Activated CD8-positive, alpha-beta T cell treated with anti-CD3 and anti-CD28 coated beads, Interleukin-2, amount 10 ng/mL, durations not matched to agents 7 days and 5 days (primary cell): Measurements from ENCODE around the gene GRM1. TPM values are rescaled to one million over a fixed set of nuclear protein-coding genes. Genes with fewer than 3 reads are reported as not detected.

Experiments used
- ATAC-seq: fragments of 150-1000 bp; cut with Tn5 transposase; one replicate; pipeline ENCODE4 v1.10.0; 2021; ENCODE audit warnings: moderate library complexity
- CTCF ChIA-PET: fragments of 350-600 bp; sonication (Branson Sonifier 250); formaldehyde crosslinking; loops from one replicate; lab custom pipeline; 2021; ENCODE audit warnings: antibody characterized with exemption; lab: Charles Lee
- POLR2A ChIA-PET: fragments of 350-600 bp; sonication (Branson Sonifier 250); formaldehyde crosslinking; loops from one replicate; lab custom pipeline; 2021; ENCODE audit warnings: antibody characterized with exemption; lab: Charles Lee
- DNase-seq: peaks from one replicate; pipeline ENCODE4 v3.0.0-alpha.2; 2020
- H3K27ac Mint-ChIP-seq: one replicate; pipeline ENCODE4 v1.8.0; 2021; ENCODE audit warnings: mild to moderate bottlenecking, mixed read lengths
- H3K27me3 Mint-ChIP-seq: one replicate; pipeline ENCODE4 v1.8.0; 2021; ENCODE audit warnings: low read depth, mixed read lengths
- H3K36me3 Mint-ChIP-seq: one replicate; pipeline ENCODE4 v1.8.0; 2021; ENCODE audit warnings: low read depth, mixed read lengths
- H3K4me1 Mint-ChIP-seq: one replicate; pipeline ENCODE4 v1.8.0; 2021; ENCODE audit warnings: low read depth, mixed read lengths
- H3K4me3 Mint-ChIP-seq: one replicate; pipeline ENCODE4 v1.8.0; 2021; ENCODE audit warnings: mild to moderate bottlenecking, mixed read lengths
- H3K9me3 Mint-ChIP-seq: one replicate; pipeline ENCODE4 v1.8.0; 2022; ENCODE audit warnings: mixed read lengths; ENCODE audit not compliant: insufficient read depth
- total RNA-seq, 2 experiments: library from RNA; stranded (reverse); gene quantifications; one replicate each; pipeline ENCODE4 v1.2.3, GENCODE V29; 2021

GRM1 gene
- total RNA-seq, 2 experiments from 2014 or later: not detected

- H3K9me3 Mint-ChIP-seq: no peaks in the 10 kb centered on the region
- H3K36me3 Mint-ChIP-seq: no peaks in the 10 kb centered on the region
- ChIA-PET POLR2A (no interaction called here), CTCF (interaction anchor here (1.0 kb wide), 1 partner anchor 12 kb away, joined by 3 read pairs; no protein-coding TSS in a partner anchor)
- ATAC-seq (no peak), DNase-seq (no peak)
- H3K4me1 Mint-ChIP-seq: no peaks in the 10 kb centered on the region
- H3K27ac Mint-ChIP-seq: no peak overlapping the region
- H3K27me3 Mint-ChIP-seq: no peaks in the 10 kb centered on the region
- no peak overlapping the region for H3K4me3 Mint-ChIP-seq
Observed at GRCh38 chr6:146310628-146311027, 281.8 kb downstream of the GRM1 start.

- Mint-ChIP-seq H3K9me3 (no peaks in the 10 kb centered on the region), H3K27ac (no peak overlapping the region), H3K4me3 (no peak overlapping the region), H3K36me3 (no peaks in the 10 kb centered on the region), H3K4me1 (no peaks in the 10 kb centered on the region), H3K27me3 (no peaks in the 10 kb centered on the region)
- ATAC-seq (no peak), DNase-seq (no peak)
- ChIA-PET POLR2A (no interaction called here), CTCF (interaction anchor here (1.0 kb wide), 1 partner anchor 12 kb away, joined by 3 read pairs; no protein-coding TSS in a partner anchor)
Observed at GRCh38 chr6:146311079-146311478, 282.2 kb downstream of the GRM1 start.

- DNase-seq: no peak
- ATAC-seq: no peak
- no peaks in the 10 kb centered on the region for H3K36me3 Mint-ChIP-seq
- ChIA-PET POLR2A (no interaction called here), CTCF (no interaction called here)
- no peaks in the 10 kb centered on the region for H3K9me3 Mint-ChIP-seq
- H3K27me3 Mint-ChIP-seq: no peaks in the 10 kb centered on the region
- no peak overlapping the region for H3K27ac Mint-ChIP-seq
- H3K4me1 Mint-ChIP-seq: no peaks in the 10 kb centered on the region
- H3K4me3 Mint-ChIP-seq: no peak overlapping the region
Observed at GRCh38 chr6:146312608-146313007, 283.7 kb downstream of the GRM1 start.

- H3K9me3 Mint-ChIP-seq: no peaks in the 10 kb centered on the region
- POLR2A ChIA-PET: interaction anchor here (0.6 kb wide), 1 partner anchor 1274 kb away, joined by 3 read pairs; no protein-coding TSS in a partner anchor
- no peaks in the 10 kb centered on the region for H3K36me3 Mint-ChIP-seq
- CTCF ChIA-PET: no interaction called here
- no peaks in the 10 kb centered on the region for H3K27me3 Mint-ChIP-seq
- ATAC-seq (no peak), DNase-seq (no peak)
- no peaks in the 10 kb centered on the region for H3K4me1 Mint-ChIP-seq
- H3K27ac Mint-ChIP-seq: no peak overlapping the region
- H3K4me3 Mint-ChIP-seq: no peak overlapping the region
Observed at GRCh38 chr6:146315381-146316174, 286.7 kb downstream of the GRM1 start.

- H3K4me1 Mint-ChIP-seq: no peaks in the 10 kb centered on the region
- no peak for DNase-seq
- CTCF ChIA-PET: no interaction called here
- H3K4me3 Mint-ChIP-seq: no peak overlapping the region
- H3K27ac Mint-ChIP-seq: no peak overlapping the region
- no peaks in the 10 kb centered on the region for H3K27me3 Mint-ChIP-seq
- POLR2A ChIA-PET: no interaction called here
- no peak for ATAC-seq
- H3K9me3 Mint-ChIP-seq: no peaks in the 10 kb centered on the region
- no peaks in the 10 kb centered on the region for H3K36me3 Mint-ChIP-seq
Observed at GRCh38 chr6:146316175-146316495, 287.3 kb downstream of the GRM1 start.

- POLR2A ChIA-PET: no interaction called here
- no peaks in the 10 kb centered on the region for H3K9me3 Mint-ChIP-seq
- CTCF ChIA-PET: no interaction called here
- H3K4me3 Mint-ChIP-seq: no peak overlapping the region
- H3K27me3 Mint-ChIP-seq: no peaks in the 10 kb centered on the region
- H3K36me3 Mint-ChIP-seq: no peaks in the 10 kb centered on the region
- H3K27ac Mint-ChIP-seq: no peak overlapping the region
- no peaks in the 10 kb centered on the region for H3K4me1 Mint-ChIP-seq
- ATAC-seq (no peak), DNase-seq (no peak)
Observed at GRCh38 chr6:146331013-146331412, 302.2 kb downstream of the GRM1 start.

GRCh38 chr6:146335336-146335735, 306.5 kb downstream of the GRM1 start:
- no peak overlapping the region for H3K27ac Mint-ChIP-seq

GRCh38 chr6:146336191-146336590, 307.3 kb downstream of the GRM1 start:
- CTCF ChIA-PET: no interaction called here
- Mint-ChIP-seq H3K9me3 (no peaks in the 10 kb centered on the region), H3K4me1 (no peaks in the 10 kb centered on the region), H3K4me3 (no peak overlapping the region), H3K36me3 (no peaks in the 10 kb centered on the region), H3K27me3 (no peaks in the 10 kb centered on the region), H3K27ac (no peak overlapping the region)
- POLR2A ChIA-PET: no interaction called here
- ATAC-seq (no peak), DNase-seq (no peak)

More at GRCh38 chr6:146335336-146335735, 306.5 kb downstream of the GRM1 start:
- POLR2A ChIA-PET: no interaction called here
- H3K4me3 Mint-ChIP-seq: no peak overlapping the region
- H3K36me3 Mint-ChIP-seq: no peaks in the 10 kb centered on the region
- CTCF ChIA-PET: no interaction called here
- H3K27me3 Mint-ChIP-seq: no peaks in the 10 kb centered on the region
- no peaks in the 10 kb centered on the region for H3K9me3 Mint-ChIP-seq
- DNase-seq (no peak), ATAC-seq (no peak)
- H3K4me1 Mint-ChIP-seq: no peaks in the 10 kb centered on the region

- Mint-ChIP-seq H3K9me3 (no peaks in the 10 kb centered on the region), H3K4me3 (no peak overlapping the region), H3K27me3 (no peaks in the 10 kb centered on the region), H3K27ac (no peak overlapping the region), H3K4me1 (no peaks in the 10 kb centered on the region), H3K36me3 (no peaks in the 10 kb centered on the region)
- ATAC-seq (no peak), DNase-seq (no peak)
- ChIA-PET POLR2A (no interaction called here), CTCF (no interaction called here)
Observed at GRCh38 chr6:146337376-146337775, 308.5 kb downstream of the GRM1 start.

GRCh38 chr6:146339716-146340115, 310.9 kb downstream of the GRM1 start:
- H3K9me3 Mint-ChIP-seq: no peaks in the 10 kb centered on the region
- H3K4me1 Mint-ChIP-seq: no peaks in the 10 kb centered on the region
- H3K4me3 Mint-ChIP-seq: no peak overlapping the region
- H3K27ac Mint-ChIP-seq: no peak overlapping the region
- ATAC-seq (no peak), DNase-seq (no peak)
- H3K27me3 Mint-ChIP-seq: no peaks in the 10 kb centered on the region
- no peaks in the 10 kb centered on the region for H3K36me3 Mint-ChIP-seq
- POLR2A ChIA-PET: no interaction called here
- CTCF ChIA-PET: no interaction called here

- POLR2A ChIA-PET: no interaction called here
- no peak overlapping the region for H3K27ac Mint-ChIP-seq
- ATAC-seq: no peak
- DNase-seq: no peak
- no peaks in the 10 kb centered on the region for H3K4me1 Mint-ChIP-seq
- no peak overlapping the region for H3K4me3 Mint-ChIP-seq
- CTCF ChIA-PET: no interaction called here
- H3K9me3 Mint-ChIP-seq: no peaks in the 10 kb centered on the region
- no peaks in the 10 kb centered on the region for H3K36me3 Mint-ChIP-seq
- no peaks in the 10 kb centered on the region for H3K27me3 Mint-ChIP-seq
Observed at GRCh38 chr6:146341493-146342230, 312.8 kb downstream of the GRM1 start.

GRCh38 chr6:146345598-146345997, 316.7 kb downstream of the GRM1 start:
- ChIA-PET POLR2A (no interaction called here), CTCF (no interaction called here)
- H3K4me1 Mint-ChIP-seq: no peaks in the 10 kb centered on the region
- no peaks in the 10 kb centered on the region for H3K27me3 Mint-ChIP-seq
- no peaks in the 10 kb centered on the region for H3K36me3 Mint-ChIP-seq
- no peaks in the 10 kb centered on the region for H3K9me3 Mint-ChIP-seq
- H3K27ac Mint-ChIP-seq: no peak overlapping the region
- DNase-seq (no peak), ATAC-seq (no peak)
- H3K4me3 Mint-ChIP-seq: no peak overlapping the region
